SK-MEL-5 (cell line): ENCODE measurements around the gene SPATA18. TPM values are rescaled to one million over a fixed set of nuclear protein-coding genes. Genes with fewer than 3 reads are reported as not detected.

Experiments used
- DNase-seq: peaks from one replicate; pipeline ENCODE4 v3.0.0-alpha.2; 2016; ENCODE audit warnings: low read depth, low spot score
- in situ Hi-C: cut with HindIII; loops from 2 replicates; pipeline ENCODE4 v1.10.0; 2016; ENCODE audit warnings: low sequenced_read_pairs, high pct_unique_total_duplicates, low pct_unique_long_range_greater_than_20kb
- polyA plus RNA-seq, 2 experiments: library from polyadenylated mRNA; depleted of rRNA; stranded (reverse); fragments of >200 nt; gene quantifications; 2 replicates each; pipeline ENCODE4 v1.2.3, GENCODE V29; 2015
- total RNA-seq: library from RNA; depleted of rRNA; stranded (reverse); fragments of >200 nt; shearing (Covaris generic); gene quantifications from 2 replicates; pipeline ENCODE4 v1.2.3, GENCODE V29; 2014; rRNA removed

The SPATA18 gene
- total RNA-seq = not detected in 2 replicates
- not detected in 2 replicates for polyA plus RNA-seq (2015; cell fraction: cytosol; rRNA removed)
- not detected in 2 replicates for polyA plus RNA-seq (2015; cell fraction: nucleus; rRNA removed)

DNA sequence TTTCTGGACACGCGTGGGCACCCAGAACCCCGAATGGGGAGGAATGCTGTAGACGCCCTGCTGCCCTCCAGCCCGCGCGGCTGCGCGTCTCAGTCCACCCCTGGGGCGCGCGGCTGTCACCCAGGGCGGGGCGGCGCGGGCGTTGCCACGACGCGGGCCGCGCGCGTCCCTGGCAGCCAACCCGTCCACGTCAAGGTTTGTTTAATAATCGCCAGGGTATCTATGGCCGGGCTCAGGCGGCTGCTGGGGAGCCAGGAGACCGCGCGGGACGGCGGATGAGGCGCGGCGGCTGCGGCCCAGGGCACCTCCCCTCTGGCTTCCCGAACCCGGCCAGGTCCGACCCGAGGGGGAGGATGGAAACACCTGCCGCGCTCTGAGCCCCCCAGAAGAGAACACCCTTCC, at the start of gene SPATA18:
Gene SPATA18 (plus strand): TSS at position 92 of the 402 bp plus-strand sequence. CDS start 401 bp downstream, outside the sequence.
- in situ Hi-C loops = no loop called here
- no peak for DNase-seq

DNA sequence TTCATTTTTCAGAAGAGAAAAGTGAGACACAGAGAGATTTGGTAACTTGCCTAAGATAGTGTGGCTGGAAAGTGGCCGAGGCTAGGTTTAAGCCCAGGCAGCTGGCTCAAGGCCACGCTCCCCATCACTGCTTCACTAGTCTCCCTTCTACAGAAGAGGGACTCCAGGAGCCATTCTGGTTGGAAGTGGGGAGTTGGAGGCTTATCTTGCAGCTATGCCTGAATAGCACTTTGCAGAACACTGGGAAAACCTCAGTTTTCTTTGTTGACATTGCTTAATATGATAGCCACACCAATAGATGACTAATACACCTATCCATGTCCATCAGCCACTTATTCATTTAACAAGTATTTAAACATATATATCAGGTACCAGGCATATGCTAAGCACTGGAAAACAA, 49.5 kb upstream of the SPATA18 start:
- in situ Hi-C loops = no loop called here

DNA sequence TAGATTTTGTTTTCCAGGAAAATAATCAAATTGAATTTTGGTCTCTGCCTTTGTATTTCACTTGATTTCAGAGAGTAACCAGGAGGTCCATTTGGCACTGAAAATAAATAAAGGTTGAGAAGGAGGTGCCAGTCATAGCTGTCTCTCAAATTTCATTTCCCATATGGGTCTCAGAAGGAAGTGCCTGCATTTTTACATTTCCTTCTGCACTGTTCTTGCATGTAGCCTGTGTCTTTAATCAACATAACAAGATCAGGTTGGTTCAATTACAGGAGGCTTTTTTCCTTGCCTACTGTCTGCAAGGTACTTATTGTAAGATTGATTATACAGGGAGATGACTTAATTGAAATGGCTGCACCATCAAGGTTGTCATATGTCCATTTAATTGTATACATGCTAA, 46.7 kb upstream of the SPATA18 start:
- DNase-seq = no peak
- in situ Hi-C loops = no loop called here

More for the DNA sequence above, 49.5 kb upstream of the SPATA18 start:
- no peak for DNase-seq

GRCh38 chr4:52005604-52006273, 45.4 kb upstream of the SPATA18 start:
- DNase-seq = no peak
- in situ Hi-C loops = no loop called here

DNA sequence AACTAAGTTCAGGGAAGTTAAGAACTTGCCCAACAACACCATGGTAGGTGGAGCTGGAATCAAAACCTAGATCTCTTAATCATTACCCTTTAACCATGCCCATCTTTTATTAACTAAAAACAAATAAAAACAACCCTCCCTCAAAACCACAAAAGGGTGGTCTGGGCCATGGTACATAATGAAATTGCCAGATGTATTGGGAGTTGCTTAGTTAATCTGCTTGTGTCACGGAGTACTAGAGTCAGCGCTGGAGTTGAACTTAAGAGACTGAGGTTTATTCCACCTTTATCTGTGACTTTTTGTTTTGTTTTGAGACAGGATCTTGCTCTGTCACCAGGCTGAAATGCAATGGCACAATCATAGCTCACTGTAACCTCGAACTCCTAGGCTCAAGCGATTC, 44.2 kb upstream of the SPATA18 start:
- no peak for DNase-seq
- in situ Hi-C loops = no loop called here

DNA sequence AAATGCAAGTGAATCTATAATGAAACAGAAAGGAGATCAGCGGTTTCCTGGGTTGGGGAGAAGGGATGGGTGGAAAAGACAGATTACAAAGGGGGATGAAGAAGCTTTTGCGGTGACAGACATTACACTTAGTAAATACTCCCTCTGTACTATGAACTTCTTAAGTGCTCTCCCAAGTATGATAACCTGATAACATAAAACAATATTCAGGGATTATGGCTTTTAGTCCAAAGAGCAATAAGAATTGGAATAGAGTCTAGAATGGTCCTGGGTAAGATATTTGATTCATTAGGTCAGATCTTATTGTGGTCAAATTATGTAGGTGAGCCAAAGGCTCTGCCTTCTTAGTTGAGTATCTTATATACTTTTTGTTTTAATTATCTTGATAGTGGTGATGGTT, 40.1 kb upstream of the SPATA18 start:
- in situ Hi-C loops = no loop called here
- no peak for DNase-seq

DNA sequence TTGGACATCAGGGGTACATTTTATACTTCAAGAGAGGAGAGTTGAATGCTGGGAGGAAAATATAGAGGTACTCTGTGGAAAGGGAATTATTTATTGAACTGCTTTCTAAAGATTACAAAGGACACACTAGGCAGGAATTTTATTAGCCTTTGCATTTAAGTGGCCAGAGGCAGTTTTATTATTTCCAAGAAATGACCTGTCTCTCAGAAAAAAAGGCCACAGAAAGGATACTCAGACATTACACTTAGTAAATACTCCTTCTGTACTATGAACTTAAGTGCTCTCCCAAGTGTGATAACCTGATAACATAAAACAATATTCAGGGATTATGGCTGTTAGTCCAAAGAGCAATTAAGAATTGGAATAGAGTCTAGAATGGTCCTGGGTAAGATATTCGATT, 38.5 kb upstream of the SPATA18 start:
- no peak for DNase-seq
- in situ Hi-C loops = no loop called here

- DNase-seq = no peak
- in situ Hi-C loops = no loop called here
Observed at GRCh38 chr4:52014903-52015302, 36.2 kb upstream of the SPATA18 start.

- peak; percentile 62 for DNase-seq
Observed at GRCh38 chr4:52015366-52015765, 35.7 kb upstream of the SPATA18 start.

GRCh38 chr4:52016981-52017380, 34.1 kb upstream of the SPATA18 start:
- DNase-seq = no peak
- in situ Hi-C loops = no loop called here

More at GRCh38 chr4:52015366-52015765, 35.7 kb upstream of the SPATA18 start:
- in situ Hi-C loops = no loop called here

- no peak for DNase-seq
- in situ Hi-C loops = no loop called here
Observed at GRCh38 chr4:52017814-52018213, 33.3 kb upstream of the SPATA18 start.

DNA sequence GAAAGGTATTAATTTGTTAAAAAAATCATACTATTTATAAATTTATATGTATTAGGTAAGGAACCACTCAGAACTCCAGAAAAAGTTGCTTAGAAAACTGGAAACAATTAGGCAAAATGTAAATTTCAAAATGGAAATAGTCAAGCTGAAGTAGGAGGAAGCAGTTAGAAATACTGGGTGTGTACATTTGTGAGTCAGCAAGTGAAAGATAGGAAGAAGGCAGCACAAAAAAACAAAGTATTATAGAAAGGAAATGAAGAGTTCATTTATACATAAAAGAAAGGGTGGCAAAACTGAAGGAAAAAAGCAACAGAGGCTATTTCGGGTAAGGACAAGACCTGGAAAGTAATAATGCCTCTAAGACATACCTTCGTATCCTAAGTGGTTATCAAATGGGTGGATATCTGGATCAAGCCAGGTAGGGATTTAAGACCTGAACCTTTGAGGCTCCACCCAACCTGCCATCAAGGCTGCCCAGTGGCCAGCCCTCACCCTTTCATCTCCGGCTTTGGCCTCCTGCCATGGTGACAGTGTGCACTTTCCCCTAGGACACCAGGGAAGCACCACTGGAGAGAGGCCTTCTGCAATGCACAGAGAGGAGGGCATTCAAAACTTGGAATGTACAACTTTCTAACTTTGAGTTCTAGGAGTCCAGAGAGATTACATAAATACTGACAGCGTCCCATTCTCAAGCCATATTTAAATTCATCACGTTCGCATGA, 31.0 kb upstream of the SPATA18 start, which contains the start of gene LRRC66:
Gene LRRC66 (minus strand): TSS at position 428 of the 722 bp plus-strand sequence. CDS start 2,750 bp downstream, outside the sequence.
- no peak for DNase-seq

GRCh38 chr4:52028970-52029369, 22.1 kb upstream of the SPATA18 start:
- in situ Hi-C loops = no loop called here
- no peak for DNase-seq

More for the DNA sequence above, 31.0 kb upstream of the SPATA18 start, which contains the start of gene LRRC66:
- in situ Hi-C loops = no loop called here

DNA sequence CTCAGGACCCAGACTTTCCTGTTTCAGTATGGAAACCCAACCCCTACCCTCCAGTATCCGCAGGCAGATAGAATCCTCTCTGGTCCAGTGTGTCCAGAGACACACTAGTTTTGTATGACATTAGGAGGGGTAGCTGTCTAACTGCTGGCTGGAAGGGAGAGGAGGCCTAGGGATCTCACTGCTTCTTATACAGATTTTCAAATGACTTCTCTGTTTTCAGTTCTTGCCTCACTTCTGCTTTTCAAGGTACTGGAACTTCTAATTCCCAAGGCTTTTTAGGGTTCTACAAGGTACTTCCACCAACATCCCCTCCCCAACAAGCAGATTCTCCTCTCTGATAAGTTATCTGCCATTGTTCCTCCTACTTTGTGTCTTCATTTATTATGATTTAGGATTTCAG, 19.1 kb upstream of the SPATA18 start:
- in situ Hi-C loops = no loop called here
- no peak for DNase-seq

GRCh38 chr4:52035190-52035589, 15.9 kb upstream of the SPATA18 start:
- in situ Hi-C loops = no loop called here

DNA sequence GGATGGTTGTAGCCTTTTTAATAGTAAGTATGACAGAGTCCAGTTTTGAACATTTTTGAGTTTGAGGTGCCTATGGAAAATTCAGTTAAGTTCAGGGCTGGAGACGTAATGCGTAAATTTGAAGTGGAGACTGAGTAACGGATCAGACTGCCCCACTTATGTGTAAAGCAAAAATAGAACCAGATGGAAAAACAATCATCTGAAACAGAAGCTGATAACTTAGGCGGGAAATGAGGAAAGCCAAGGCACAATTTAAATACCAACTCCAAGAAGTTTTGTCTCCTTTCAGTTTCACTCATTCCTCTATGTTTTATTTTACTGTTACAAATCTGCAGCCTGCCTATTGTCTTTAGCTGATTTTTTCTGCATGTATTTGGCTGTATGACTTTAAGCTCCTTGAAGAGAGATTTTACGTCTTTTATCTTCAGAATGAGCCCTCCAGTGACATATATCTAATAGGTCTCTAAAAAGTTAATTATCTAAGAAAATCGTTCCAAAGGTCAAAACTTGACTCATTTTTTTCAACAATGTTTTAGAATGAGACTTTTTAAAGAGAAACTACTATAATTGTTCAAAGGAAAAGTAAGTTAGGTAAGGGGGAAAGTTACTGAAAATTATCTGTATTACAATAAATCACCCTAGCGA, 14.1 kb upstream of the SPATA18 start:
- in situ Hi-C loops = no loop called here
- DNase-seq = no peak

More at GRCh38 chr4:52035190-52035589, 15.9 kb upstream of the SPATA18 start:
- no peak for DNase-seq

DNA sequence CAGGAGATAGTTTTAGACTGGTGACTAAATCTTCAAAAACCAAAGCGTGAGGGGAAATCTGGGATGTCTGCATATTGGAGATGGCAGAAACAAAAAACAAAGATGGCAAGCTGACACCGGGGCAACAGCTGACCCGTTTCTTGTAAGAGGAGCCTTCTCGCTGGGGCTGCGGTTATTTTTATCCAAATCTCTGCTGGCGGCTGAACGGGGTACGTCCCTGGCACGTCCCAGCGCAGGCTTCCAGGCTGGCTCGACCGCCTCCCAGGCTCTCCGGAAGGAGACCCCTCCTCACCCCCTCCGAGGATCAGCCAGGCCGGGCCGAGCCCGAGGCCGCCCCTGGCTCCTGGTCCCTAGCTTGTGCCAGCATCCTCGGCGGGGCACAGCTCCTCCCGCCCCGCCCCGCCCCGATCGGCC, 13.4 kb upstream of the SPATA18 start:
- peak; percentile 10 for DNase-seq
- in situ Hi-C loops = no loop called here
